ENCODE data around the gene TMEM38B. TPM values are rescaled to one million over a fixed set of nuclear protein-coding genes. Genes with fewer than 3 reads are reported as not detected.

The TMEM38B gene, protein sequence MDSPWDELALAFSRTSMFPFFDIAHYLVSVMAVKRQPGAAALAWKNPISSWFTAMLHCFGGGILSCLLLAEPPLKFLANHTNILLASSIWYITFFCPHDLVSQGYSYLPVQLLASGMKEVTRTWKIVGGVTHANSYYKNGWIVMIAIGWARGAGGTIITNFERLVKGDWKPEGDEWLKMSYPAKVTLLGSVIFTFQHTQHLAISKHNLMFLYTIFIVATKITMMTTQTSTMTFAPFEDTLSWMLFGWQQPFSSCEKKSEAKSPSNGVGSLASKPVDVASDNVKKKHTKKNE
- total RNA-seq (10 to 100 TPM; 17.9 to 86.0 (median 23.5) TPM), polyA plus RNA-seq (10 to 100 TPM in 1 of 3 donors, 1 to 10 TPM in 2; 2.4 to 22.6 (median 3.4) TPM)
- long read RNA-seq, donor 1, transcript TMEM38B-202 (6 exons, 3,525 nt): major isoform, 21 of 21 reads
- long read RNA-seq, donor 1, partial matches to known transcripts: 0 of 21 reads
- long read RNA-seq, donor 1, other reads (novel, unspliced or antisense): 0 of 21 reads
- long read RNA-seq, donor 2, transcript TMEM38B-202 (6 exons, 3,525 nt): major isoform, 17 of 17 reads
- long read RNA-seq, donor 2, partial matches to known transcripts: 0 of 17 reads
- long read RNA-seq, donor 2, other reads (novel, unspliced or antisense): 0 of 17 reads
- long read RNA-seq, donor 3, transcript TMEM38B-202 (6 exons, 3,525 nt): major isoform, 16 of 16 reads
- long read RNA-seq, donor 3, partial matches to known transcripts: 0 of 16 reads
- long read RNA-seq, donor 3, other reads (novel, unspliced or antisense): 0 of 16 reads
- long read RNA-seq, donor 4, transcript TMEM38B-202 (6 exons, 3,525 nt): major isoform, 29 of 33 reads
- long read RNA-seq, donor 4, partial matches to known transcripts: 0 of 33 reads
- long read RNA-seq, donor 4, other reads (novel, unspliced or antisense): 4 of 33 reads
- long read RNA-seq, donor 5, transcript TMEM38B-202 (6 exons, 3,525 nt): major isoform, 70 of 86 reads
- long read RNA-seq, donor 5, partial matches to known transcripts: 1 of 86 reads
- long read RNA-seq, donor 5, other reads (novel, unspliced or antisense): 15 of 86 reads
- long read RNA-seq, donor 6, transcript TMEM38B-202 (6 exons, 3,525 nt): major isoform, 15 of 21 reads
- long read RNA-seq, donor 6, partial matches to known transcripts: 1 of 21 reads
- long read RNA-seq, donor 6, other reads (novel, unspliced or antisense): 5 of 21 reads
- long read RNA-seq, donor 7, transcript TMEM38B-202 (6 exons, 3,525 nt): major isoform, 11 of 11 reads
- long read RNA-seq, donor 7, partial matches to known transcripts: 0 of 11 reads
- long read RNA-seq, donor 7, other reads (novel, unspliced or antisense): 0 of 11 reads
- long read RNA-seq, donor 8, transcript TMEM38B-202 (6 exons, 3,525 nt): major isoform, 36 of 41 reads
- long read RNA-seq, donor 8, partial matches to known transcripts: 5 of 41 reads
- long read RNA-seq, donor 8, other reads (novel, unspliced or antisense): 0 of 41 reads
- long read RNA-seq, donor 9, transcript TMEM38B-202 (6 exons, 3,525 nt): major isoform, 20 of 20 reads
- long read RNA-seq, donor 9, partial matches to known transcripts: 0 of 20 reads
- long read RNA-seq, donor 9, other reads (novel, unspliced or antisense): 0 of 20 reads
- long read RNA-seq, donor 10, partial matches to known transcripts: 0 of 4 reads
- long read RNA-seq, donor 10, other reads (novel, unspliced or antisense): 0 of 4 reads

DNA sequence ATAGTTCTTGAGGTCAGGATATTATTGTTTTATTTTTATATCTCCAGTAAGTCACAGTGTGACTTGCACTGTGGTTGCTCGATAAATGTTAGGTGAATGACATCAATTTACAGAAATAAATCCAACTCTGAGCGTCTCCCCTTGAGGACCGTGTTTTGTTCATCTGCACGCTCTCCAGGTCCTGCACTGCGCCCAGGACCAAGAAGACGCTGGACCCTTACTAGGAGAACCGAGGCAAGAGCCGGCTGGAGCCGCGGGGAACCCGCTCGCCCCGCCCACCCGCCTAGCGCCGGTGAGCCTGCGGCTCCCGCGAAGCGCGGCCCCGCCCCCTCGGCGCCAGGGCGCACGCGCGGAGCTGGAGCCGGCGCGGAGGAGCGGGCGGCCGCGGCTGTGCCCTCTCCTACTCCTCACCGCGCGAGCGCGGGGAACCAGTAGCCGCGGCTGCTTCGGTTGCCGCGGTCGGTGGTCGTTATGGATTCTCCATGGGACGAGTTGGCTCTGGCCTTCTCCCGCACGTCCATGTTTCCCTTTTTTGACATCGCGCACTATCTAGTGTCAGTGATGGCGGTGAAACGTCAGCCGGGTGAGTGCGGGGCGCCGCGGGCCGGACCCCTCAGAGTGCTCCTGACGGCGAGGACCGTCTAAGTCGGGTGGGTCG, at the start of gene TMEM38B:
TSS of gene TMEM38B (plus strand) at position 352 of the 658 bp plus-strand sequence. CDS start at position 472, 120 bp downstream.
- peak within 1 kb of the TSS in 4 of 5 donors; percentile 71 to 87 (median 86) for H3K27ac ChIP-seq
- peaks cover 7 to 9% of the 10 kb centered on the region in 2 donors for H3K4me1 ChIP-seq (replicated peaks in 1 of 2)
- DNase-seq: peak; percentile 65 to 86 (median 79)
- intact Hi-C loops (cut with DNase I): loop anchor here in 1 of 2 donors (10.0 kb wide), 1 partner anchor 260 kb away; no protein-coding TSS in a partner anchor
- WGBS, 4 donors: 0 to 1% (median 1%) methylated on average over 8 to 65 of the region's 65 CpGs
- no peaks in the 10 kb centered on the region for H3K36me3 ChIP-seq (replicated peaks in 1 of 2)
- peak; percentile 48 to 61 for TF ChIP-seq POLR2A (IDR thresholded peaks at IDR 0.05)
- TF ChIP-seq, protein P1, sequence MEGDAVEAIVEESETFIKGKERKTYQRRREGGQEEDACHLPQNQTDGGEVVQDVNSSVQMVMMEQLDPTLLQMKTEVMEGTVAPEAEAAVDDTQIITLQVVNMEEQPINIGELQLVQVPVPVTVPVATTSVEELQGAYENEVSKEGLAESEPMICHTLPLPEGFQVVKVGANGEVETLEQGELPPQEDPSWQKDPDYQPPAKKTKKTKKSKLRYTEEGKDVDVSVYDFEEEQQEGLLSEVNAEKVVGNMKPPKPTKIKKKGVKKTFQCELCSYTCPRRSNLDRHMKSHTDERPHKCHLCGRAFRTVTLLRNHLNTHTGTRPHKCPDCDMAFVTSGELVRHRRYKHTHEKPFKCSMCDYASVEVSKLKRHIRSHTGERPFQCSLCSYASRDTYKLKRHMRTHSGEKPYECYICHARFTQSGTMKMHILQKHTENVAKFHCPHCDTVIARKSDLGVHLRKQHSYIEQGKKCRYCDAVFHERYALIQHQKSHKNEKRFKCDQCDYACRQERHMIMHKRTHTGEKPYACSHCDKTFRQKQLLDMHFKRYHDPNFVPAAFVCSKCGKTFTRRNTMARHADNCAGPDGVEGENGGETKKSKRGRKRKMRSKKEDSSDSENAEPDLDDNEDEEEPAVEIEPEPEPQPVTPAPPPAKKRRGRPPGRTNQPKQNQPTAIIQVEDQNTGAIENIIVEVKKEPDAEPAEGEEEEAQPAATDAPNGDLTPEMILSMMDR (IDR thresholded peaks at IDR 0.05): no peak
- H3K27me3 ChIP-seq: no peaks in the 10 kb centered on the region
- no peaks in the 10 kb centered on the region for H3K9me3 ChIP-seq (replicated peaks in 1 of 3)
- peak within 1 kb of the TSS; percentile 22 to 90 (median 72) for H3K4me3 ChIP-seq

DNA sequence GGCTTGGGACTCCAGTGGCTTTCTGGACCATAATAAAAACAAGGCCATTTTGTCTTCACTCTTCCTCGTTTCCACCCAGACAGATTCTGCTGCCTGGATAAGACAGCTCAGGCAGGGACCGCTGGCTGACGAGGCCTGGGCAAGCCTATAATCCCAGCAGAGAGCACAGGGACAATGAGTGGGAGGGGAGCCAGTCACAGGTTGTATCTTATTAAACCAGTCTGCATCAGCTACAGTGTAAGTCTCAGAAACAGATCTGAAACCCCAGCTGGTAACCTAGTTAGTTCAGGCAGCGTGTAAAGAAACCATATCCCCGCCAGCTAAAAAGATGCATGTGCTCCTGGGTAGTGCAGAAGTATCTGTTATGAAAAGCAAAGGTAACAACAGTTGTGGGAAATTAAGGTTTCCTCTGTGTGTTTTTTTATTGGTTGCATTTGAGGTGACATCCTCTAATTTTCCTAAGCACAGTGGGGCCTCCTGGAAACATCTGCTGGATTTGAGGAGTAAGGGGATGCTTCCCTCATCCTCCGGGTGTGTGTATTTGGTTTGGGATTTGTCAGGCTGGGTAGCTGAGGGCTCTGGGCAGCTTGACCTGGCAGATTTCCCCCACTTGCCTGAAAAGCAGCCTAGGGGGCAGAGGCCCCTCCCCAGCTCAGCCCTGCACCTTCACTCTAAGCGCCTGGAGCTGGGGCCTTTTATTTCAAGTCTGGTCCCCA, 47.3 kb upstream of the TMEM38B start:
- intact Hi-C loops (cut with DNase I): no loop called here
- no peaks in the 10 kb centered on the region for H3K27me3 ChIP-seq
- no peaks in the 10 kb centered on the region for H3K4me1 ChIP-seq (replicated peaks in 1 of 2)
- TF ChIP-seq POLR2A (IDR thresholded peaks at IDR 0.05): no peak
- TF ChIP-seq, protein P1 (IDR thresholded peaks at IDR 0.05): no peak
- H3K36me3 ChIP-seq (replicated peaks in 1 of 2): no peaks in the 10 kb centered on the region
- WGBS, 4 donors: 89 to 91% (median 90%) methylated on average over 7 of the region's 7 CpGs
- no peaks in the 10 kb centered on the region for H3K9me3 ChIP-seq (replicated peaks in 1 of 3)
- DNase-seq: no peak
- H3K4me3 ChIP-seq: no peak overlapping the region
- no peak overlapping the region for H3K27ac ChIP-seq

DNA sequence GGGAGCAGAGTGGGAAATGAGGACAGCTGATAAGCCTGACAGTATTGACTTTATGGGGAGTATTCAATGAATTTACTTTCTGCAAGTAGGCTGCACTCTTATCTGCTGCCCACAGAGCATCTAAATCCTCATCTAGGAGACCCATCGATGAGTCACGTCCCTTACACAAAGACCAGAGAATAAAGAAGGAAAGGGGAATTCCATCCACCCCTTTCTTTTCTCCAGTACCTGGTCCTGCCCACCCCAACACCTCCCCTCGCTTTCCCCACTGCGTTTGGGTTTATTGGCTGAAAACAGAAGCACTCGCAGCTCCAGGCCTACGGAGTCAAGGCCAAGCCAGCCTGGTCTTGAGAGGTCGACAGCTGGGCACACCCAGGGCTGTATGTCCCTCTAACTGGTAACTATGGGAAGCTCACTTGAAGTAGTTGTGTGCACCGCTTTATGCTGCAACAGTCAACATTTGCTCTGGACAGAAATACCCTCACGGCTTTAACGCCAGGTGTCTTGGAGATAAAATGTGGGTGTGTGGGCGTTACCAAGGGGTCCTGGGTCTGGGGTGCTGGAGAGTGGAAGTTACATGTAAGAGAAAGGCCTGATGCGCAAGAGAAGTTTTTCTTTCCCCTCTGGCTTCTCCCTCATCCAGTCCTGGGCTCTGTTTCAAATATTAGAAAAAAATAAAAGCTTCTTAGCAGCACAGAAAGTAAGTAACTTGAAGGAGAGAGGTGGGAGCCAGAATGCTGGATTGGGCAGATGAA, 46.6 kb upstream of the TMEM38B start:
- Histone ChIP-seq H3K27me3 (no peaks in the 10 kb centered on the region), H3K27ac (no peak overlapping the region), H3K9me3 (replicated peaks in 1 of 3) (no peaks in the 10 kb centered on the region), H3K4me1 (replicated peaks in 1 of 2) (no peaks in the 10 kb centered on the region), H3K36me3 (replicated peaks in 1 of 2) (no peaks in the 10 kb centered on the region), H3K4me3 (no peak overlapping the region)
- intact Hi-C loops (cut with DNase I): no loop called here
- no peak for TF ChIP-seq POLR2A (IDR thresholded peaks at IDR 0.05)
- TF ChIP-seq, protein P1 (IDR thresholded peaks at IDR 0.05): no peak
- DNase-seq: no peak
- 85 to 89% (median 87%) methylated on average over 11 to 12 of the region's 12 CpGs for WGBS, 4 donors

Data from adrenal gland (tissue), 19 donors.